Coronary artery (tissue), 2 donors: ENCODE measurements around the gene TMEM63C.

Source experiments
- DNase-seq: peaks from one replicate; pipeline ENCODE4 v3.0.0-alpha.2; 2017; ENCODE audit warnings: low spot score
- H3K27ac ChIP-seq, 2 donors: fragments of 200-600 bp; sonication (generic); one replicate each; pipeline ENCODE4 v1.5.1; 2016 to 2019
- H3K4me3 ChIP-seq: fragments of 200-600 bp; sonication (generic); 2 replicates; pipeline ENCODE4 v1.5.1; 2016; ENCODE audit warnings: mild to moderate bottlenecking, moderate library complexity
- TF ChIP-seq, protein P1 (sequence below): fragments of 200-600 bp; sonication (generic); IDR thresholded peaks from one replicate; pipeline ENCODE4 v1.5.1; 2019; ENCODE audit warnings: antibody characterized with exemption

Gene TMEM63C

GRCh38 chr14:77242752-77243151 is 61.2 kb downstream of the TMEM63C start:
- DNase-seq = no peak
- H3K4me3 ChIP-seq = no peak overlapping the region
- no peak overlapping the region for H3K27ac ChIP-seq
- TF ChIP-seq, protein P1, sequence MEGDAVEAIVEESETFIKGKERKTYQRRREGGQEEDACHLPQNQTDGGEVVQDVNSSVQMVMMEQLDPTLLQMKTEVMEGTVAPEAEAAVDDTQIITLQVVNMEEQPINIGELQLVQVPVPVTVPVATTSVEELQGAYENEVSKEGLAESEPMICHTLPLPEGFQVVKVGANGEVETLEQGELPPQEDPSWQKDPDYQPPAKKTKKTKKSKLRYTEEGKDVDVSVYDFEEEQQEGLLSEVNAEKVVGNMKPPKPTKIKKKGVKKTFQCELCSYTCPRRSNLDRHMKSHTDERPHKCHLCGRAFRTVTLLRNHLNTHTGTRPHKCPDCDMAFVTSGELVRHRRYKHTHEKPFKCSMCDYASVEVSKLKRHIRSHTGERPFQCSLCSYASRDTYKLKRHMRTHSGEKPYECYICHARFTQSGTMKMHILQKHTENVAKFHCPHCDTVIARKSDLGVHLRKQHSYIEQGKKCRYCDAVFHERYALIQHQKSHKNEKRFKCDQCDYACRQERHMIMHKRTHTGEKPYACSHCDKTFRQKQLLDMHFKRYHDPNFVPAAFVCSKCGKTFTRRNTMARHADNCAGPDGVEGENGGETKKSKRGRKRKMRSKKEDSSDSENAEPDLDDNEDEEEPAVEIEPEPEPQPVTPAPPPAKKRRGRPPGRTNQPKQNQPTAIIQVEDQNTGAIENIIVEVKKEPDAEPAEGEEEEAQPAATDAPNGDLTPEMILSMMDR = no peak

- TF ChIP-seq, protein P1 = no peak
- no peak overlapping the region for H3K27ac ChIP-seq
- H3K4me3 ChIP-seq = no peak overlapping the region
- no peak for DNase-seq
Observed at GRCh38 chr14:77243853-77244252, 62.3 kb downstream of the TMEM63C start.

GRCh38 chr14:77245820-77246219 is 64.2 kb downstream of the TMEM63C start:
- DNase-seq = no peak
- no peak overlapping the region for H3K27ac ChIP-seq
- no peak overlapping the region for H3K4me3 ChIP-seq
- TF ChIP-seq, protein P1 = no peak

DNA sequence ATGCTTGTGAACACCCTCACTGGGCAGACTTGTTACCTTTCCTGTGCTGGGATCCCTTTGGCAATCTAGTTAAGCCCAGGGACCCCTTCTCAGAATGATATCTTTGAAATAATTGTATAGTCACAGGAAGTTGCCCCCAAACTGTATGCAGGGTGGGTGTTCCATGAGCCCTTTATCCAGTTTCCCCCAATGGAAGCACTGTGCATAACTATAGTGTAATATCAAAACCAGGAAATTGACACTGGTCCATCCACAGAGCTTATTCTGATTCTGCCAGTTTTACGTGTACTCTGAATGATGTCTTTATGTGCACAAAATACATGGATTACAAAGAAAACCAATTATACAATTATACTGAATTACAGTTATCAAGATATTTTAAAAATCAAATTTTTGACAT is 65.2 kb downstream of the TMEM63C start:
- TF ChIP-seq, protein P1 = no peak
- no peak for DNase-seq
- Histone ChIP-seq H3K4me3 (no peak overlapping the region), H3K27ac (no peak overlapping the region)

GRCh38 chr14:77248666-77249065 is 67.1 kb downstream of the TMEM63C start:
- DNase-seq = no peak
- Histone ChIP-seq H3K27ac (no peak overlapping the region), H3K4me3 (no peak overlapping the region)
- TF ChIP-seq, protein P1 = no peak

- no peak overlapping the region for H3K27ac ChIP-seq
- no peak for DNase-seq
- TF ChIP-seq, protein P1 = no peak
- no peak overlapping the region for H3K4me3 ChIP-seq
Observed at GRCh38 chr14:77249286-77249685, 67.7 kb downstream of the TMEM63C start.

- Histone ChIP-seq H3K4me3 (no peak overlapping the region), H3K27ac (no peak overlapping the region)
- DNase-seq = no peak
- TF ChIP-seq, protein P1 = no peak
Observed at GRCh38 chr14:77250927-77251326, 69.3 kb downstream of the TMEM63C start.
